GM18858 (cell line): Measurements from ENCODE around the gene CENPB.

ENCODE experiments used
- ATAC-seq: cut with Tn5 transposase; IDR thresholded peaks from one replicate; pipeline ENCODE4 v1.9.1; 2021; ENCODE audit not compliant: unreplicated experiment

Gene CENPB

DNA sequence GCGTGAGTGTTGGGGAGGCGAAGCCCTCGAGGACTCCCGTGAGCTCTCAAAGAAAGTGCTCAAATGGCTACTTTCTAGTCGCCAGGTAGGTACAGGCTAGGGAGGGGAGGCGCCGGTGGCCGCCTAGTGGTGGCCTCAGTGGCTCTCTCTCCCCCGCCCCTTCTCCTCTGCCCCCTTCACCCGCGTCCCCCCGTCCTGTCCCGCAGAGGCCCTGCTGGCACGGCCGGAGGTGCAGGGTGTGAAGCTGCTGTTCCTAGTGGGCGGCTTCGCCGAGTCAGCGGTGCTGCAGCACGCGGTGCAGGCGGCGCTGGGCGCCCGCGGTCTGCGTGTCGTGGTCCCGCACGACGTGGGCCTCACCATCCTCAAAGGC is 35.2 kb downstream of the CENPB start:
- no peak for ATAC-seq

DNA sequence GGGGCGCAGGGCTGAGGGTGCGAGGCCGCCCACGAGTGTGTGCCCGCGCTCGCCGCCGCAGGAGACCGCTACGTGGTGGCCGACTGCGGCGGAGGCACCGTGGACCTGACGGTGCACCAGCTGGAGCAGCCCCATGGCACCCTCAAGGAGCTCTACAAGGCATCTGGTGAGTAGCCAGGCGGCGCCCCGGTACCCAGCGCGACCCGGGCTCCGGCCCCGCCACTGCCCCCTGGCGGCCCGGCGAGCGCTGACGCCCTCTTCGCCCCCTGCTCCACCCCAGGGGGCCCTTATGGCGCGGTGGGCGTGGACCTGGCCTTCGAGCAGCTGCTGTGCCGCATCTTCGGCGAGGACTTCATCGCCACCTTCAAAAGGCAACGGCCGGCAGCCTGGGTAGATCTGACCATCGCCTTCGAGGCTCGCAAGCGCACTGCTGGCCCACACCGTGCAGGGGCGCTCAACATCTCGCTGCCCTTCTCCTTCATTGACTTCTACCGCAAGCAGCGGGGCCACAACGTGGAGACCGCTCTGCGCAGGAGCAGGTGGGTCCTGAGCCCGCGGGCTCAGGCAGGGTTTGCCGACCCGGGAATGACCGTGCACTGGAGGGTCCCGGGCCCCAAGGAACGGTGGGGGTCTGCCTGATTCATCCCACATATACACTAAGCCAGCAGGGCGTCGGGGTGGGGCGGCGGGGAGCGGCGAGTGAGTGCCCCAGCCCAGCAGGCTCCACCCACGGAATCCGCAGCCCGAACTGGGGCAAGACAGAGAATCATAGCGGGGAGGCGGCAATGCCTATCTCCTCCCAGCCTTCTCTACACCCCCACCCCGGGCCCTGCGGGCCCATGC is 36.6 kb downstream of the CENPB start:
- no peak for ATAC-seq

DNA sequence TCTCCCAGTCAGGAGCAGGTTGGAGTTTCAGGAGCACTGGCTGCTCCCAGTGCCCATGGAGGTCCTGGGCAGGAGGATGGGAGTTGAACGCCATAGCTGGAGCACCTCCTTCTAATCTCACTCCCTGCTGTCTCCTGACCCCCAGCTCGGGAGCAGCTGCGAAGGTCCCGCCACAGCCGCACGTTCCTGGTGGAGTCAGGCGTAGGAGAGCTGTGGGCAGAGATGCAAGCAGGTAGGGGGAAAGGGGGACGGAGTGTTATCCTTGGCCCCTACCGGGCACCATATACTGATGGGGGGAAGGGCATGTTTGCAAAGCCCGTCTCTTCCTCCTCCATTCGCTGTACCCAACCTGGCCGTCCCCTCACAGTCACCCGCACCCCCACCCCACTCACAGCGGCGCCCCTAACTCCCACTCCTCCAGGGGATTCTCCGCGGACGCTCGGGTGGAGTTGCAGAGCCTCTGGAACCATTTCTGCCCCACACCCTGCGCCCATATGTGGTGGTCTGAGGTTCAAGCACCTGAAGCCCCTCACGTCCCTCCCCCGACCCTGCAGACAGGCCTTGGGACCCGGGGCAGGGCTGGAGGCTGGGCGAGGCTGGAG is 37.4 kb downstream of the CENPB start:
- ATAC-seq: no peak

DNA sequence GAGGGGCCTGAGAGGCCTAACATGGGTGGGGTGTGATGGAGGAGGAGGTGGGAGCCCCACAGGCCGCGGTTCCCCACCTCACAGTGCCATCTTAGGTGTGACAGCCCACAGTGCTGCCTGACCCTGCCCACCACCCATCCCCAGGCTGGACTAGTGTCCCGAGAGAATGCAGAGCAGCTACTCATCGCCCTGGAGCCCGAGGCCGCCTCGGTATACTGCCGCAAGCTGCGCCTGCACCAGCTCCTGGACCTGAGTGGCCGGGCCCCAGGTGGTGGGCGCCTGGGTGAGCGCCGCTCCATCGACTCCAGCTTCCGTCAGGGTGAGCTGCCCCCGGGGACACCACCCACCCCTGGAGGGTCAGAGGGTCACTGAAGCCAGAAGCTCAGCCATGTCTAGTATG is 38.5 kb downstream of the CENPB start:
- no peak for ATAC-seq

DNA sequence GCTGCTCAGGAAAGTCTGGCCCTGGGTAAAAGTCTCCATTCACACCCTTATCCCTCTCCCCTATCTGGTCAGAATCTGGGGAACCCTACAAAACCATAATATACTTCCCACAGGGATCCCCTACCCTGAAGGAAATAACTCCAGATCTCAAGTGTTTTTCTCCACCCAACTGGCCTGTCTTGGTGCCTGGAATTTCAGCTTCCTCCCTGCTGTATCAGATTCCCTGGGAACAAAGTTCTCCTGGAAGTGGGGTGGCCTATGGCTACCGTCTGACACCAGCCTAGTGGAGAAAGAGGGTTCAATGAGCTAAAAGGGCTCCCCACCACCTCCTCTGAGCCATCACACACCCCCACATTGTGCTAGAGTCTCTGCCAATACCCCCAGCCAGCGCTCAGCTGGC is 39.1 kb downstream of the CENPB start:
- no peak for ATAC-seq

DNA sequence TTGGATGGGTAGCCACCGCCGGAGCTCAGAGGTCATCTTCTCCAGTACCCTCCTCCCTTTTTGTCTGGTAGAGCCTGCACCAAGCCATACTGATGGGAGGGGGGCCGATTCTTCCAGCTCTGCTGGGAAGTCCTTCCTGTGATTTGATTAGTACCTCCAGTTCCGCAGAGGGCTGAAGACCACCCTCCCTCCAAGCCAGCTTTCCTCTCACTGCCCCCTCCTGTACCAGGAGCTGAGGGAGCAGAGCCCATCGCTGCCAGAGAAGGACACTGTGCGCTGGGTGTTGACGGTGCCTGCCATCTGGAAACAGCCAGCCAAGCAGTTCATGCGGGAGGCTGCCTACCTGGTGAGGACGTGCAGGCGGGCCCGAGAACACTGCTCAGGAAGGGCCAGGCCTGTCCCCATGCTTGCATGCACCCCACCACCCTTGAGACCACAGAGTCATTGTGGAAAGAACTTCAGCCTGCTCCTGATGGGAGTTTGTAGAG is 40.8 kb downstream of the CENPB start:
- ATAC-seq: no peak

DNA sequence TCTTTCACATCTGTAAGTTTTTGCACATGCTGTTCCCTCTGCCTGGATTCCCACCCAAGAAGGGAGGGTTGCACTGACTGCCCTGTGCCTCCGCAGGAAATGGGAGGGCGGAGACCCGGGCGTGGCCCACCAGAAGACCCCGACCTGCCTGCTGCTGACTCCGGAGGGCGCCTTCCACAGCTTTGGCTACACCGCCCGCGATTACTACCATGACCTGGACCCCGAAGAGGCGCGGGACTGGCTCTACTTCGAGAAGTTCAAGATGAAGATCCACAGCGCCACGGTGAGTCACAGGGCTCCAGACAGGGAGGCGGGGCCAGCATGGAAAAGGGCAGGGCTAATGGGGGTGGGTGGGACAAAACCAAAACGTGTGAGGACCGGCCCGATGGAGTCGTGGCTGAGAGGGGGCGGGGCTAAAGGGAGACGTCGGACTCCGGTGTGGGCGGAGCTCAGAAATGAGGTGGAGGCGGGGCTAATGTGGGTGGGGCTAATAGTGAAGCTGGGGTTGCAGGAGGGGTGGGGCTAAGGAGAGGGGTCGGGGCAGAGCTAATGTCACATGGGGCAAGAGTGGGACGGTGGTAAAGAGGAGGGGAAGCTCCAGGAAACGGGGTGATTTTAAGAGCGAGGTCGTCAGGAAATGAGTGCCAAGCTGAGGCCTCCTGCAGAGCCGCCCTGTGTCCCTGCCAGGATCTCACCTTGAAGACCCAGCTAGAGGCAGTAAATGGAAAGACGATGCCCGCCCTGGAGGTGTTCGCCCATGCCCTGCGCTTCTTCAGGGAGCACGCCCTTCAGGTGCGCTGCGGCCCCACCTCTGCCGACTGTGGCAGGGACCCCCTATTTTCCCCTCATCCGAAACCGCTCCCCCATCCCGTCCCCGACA is 41.5 kb downstream of the CENPB start:
- ATAC-seq: no peak

DNA sequence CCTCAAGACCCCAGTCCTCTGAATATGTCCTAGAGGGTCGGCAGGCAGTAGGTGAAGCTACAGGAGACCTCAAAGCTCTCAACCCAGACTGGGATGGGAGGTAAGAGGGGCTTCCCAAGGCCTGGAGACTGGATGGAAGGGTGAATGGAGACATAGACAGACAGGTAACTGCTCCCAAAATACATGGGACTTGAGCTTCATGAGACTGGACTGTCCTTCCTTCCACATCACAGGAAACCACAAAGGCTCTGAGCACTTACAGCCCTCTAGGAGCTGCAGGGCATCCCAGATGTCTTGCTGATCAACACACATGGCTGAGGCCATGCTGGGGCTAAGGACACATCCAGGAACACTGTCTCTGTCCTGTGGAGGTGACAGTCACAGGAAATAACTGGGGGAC is 42.5 kb downstream of the CENPB start:
- ATAC-seq: no peak

DNA sequence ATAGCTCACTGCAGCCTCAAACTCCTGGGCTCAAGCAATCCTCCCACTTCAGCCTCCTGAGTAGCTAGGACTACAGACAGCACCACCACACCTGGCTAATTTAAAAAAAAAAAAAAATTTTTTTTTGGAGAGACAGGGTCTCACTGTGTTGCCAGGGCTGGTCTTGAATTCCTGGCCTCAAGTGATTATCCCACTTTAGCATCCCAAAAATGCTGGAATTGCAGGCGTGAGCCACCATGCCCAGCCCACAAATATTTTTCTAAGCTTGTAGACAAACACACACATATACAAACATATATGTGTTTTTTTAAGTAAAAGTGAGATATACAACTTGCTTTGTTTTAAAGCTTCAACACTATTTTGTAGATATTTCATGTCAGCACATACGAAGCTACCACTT is 43.3 kb downstream of the CENPB start:
- ATAC-seq: no peak

DNA sequence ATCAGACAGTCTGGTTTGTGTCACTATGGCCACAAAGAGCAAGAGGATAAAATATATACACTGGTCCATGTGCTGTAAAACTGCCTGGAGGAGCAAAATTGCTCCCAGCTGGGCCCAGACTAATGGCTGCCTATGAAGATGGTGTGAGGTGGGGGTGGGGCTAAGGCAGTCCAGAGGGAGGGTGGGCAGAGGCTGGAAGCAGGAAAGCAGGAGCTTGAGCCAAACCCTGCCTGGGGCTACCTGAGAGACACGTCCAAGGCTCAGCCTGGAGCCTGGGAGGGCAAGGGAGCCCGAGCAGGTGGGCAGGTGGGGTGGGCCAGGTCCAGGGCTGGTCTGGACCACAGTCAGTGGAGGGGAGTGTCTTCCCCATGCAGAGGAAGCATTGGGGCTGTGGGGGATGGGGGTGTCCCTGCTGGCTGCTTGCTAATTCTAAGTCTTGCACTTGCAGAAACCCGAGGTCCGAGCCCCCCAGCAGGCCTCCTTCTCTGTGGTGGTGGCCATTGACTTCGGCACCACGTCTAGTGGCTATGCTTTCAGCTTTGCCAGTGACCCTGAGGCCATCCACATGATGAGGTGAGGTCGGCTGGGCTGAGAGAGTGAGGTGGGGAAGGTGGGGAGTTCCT is 44.6 kb downstream of the CENPB start:
- no peak for ATAC-seq

DNA sequence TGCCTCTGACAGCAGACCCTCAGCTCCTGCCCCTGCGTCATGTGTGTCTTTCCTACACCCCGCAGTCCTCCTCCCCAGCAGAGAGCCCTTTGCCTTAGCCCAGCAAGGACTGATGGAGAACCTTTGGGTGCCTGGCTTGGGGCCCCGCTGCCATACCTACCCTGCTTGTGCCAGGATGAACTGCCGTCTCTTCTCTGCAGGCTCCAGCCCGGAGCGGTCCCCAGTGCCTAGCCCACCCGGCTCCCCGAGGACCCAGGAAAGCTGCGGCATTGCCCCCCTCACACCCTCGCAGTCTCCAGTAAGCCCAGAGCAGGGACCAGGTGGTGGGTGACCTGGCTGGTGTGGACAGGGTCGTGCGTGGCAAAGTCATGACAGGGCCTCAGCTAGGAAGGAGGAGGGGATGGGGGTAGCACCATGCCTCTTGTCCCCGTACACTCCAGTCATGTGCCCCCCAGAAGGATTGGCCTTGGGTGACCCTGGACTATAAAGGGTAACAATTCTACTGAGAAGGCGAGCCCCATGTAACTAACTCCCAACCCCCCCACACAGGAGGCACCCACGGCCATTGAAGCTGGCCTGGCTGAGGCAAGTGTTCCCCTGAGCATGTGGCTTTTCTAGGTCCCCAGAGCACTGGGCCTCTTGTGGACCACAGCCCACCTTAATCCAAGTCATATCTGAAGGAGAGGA is 45.8 kb downstream of the CENPB start:
- no peak for ATAC-seq

DNA sequence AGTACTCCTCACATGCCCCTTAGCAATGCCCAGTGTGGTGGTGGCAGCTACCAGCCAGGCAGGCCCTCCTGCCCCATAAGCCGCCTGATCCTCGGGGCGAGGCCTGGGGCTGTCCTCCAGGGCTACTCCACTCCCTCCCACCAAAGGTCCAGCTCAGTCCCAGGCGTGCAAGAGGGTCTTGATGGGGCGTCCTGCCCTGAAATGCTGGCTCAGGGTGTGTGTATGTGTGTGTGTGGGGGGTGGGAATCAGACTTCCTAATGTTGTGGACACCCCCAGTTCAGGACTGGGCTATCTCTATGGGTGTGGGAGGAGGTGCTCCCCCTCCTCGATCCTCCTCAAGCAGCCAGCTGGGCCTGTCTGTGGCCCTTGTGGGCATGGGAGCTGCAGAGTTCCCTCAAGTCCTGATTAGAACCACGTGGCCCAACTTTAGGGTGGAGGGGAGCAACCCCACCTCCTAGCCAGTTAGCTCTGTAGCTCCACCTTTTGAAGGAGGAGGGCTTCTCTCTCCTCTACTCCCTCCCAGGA is 46.6 kb downstream of the CENPB start:
- ATAC-seq: no peak

DNA sequence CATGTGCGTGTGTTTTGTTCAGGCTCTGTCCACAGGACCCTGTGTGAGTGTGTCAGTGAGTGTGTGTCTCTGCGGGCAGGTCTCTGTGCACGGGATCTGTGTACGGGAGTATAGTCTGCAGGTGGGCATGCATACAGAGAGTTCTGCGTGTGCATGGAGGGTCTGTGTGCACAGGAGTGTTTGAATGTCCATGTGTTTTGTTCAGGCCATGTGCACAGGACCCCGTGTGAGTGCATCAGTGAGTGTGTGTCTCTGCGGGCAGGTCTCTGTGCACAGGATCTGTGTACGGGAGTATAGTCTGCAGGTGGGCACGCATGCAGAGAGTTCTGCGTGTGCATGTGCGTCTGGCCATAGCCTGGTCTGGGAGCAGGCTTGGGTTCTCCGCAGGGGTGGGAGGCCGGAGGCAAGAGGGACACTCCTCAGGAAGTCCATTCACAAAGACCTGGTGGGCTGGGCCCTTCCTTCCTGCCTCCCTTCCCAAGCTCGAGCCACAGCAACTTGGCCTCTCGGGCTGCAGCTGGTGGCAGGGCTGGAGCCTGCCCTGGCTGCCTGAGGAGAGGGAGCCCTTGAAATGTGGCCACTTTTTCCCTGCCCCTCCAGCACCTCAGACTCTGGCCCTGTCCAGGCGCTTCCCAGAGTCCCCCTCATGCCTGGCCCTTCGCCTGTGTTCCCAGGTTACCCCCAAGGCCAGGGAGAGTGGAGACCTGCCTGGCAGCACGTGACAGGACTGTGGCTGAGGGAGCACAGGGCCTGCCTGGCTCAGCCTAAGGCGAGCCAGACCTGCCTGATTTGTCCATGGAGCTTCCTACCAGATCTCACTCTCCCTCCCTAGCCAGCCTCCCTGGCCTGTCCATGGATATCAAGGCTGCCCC is 47.2 kb downstream of the CENPB start:
- ATAC-seq: no peak

DNA sequence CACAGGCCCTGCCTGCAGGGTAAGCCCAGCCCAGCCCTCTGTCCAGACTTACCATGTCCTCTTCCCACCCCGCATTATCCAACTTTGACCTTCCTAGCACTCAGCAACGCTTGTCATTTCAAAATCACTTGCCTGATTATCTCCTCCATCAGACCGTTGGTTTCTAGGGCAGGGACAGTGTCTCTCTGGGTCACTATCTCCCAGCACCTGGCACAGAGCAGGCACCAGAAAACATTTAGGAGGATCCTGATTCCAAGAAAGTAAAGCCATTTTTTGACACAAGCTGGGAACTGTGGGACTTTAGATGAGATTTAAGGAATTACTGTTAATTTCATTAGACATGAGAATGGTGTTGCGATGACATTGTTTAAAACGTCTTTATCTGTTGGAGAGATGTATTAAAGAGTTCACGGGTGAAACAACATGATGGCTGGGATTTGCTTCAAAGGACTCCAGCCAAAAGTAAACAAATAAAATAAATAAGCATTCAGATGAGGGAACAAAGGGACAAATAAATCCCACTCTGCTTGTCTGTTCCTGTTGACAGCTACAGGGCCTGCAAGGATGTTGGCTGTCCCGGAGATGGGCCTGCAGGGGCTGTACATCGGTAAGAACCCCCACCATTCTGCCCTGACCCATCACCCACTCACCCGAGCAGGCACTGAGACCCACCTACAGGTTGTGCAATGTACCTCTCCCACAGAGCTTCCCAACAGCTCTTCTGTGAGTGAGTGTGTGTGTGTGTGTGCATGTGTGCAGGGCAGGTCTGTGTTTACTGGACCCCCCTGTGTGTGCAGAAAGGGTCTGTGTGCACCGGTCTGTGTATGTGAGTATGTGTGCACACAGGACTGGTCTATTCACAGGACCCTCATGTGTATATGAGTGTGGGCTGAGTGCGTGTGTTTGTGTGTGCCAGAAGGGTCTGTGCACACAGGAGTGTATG is 48.2 kb downstream of the CENPB start:
- no peak for ATAC-seq

DNA sequence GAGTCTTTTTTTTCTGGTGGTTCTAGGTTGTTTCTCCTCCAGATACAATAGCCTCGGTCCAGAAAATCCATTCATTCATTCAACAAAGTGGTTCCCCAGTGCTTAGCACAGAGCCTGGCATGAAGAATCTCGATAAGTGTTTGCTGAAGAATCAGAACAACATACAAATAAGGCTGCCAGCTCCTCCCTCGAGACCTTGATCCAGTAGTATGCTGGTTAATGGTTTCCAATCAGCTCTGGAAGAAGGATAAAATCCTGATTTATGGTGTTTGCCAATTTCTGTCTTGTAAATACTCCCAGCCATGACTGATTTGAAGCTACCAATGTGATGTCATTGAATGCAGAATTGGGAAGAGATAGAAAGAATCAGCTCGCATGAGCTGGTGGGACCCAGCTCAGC is 50.8 kb downstream of the CENPB start:
- ATAC-seq: no peak

DNA sequence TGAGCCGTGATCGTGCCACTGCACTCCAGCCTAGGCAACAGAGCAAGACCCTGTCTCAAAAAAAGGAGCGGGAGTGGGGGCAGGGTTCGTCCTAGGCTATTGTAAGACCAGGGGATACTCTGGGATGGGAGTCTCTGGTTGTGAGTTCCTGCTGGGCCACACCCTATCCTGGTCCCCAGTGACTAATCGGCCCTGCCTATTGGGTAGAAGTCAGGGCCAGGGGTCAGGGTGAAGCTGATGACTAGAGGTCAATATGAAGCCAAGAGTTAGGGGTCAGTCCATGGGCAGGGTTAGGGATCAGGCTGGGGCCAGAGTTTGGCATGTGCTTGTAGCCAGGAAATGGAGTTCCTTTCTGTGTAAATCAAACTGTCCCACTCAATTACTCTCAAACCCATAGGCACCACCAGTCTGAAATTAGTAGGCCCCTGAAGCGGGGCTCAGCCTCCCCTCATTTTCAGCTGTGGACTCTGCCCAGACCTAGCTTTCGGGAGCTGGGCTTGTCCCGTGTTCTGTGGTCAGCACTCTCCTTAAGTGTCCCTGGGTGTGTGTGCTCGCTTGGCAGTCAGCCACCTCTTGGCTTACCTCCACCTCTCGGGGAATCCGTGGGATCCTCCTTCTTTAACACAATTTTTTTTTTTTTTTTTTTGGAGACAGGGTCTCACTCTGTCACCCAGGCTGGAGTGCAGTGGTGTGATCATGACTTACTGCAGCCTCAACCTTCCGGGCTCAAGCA is 52.3 kb downstream of the CENPB start:
- ATAC-seq: no peak
